Measurements from ENCODE around the gene RND2.
"Not testable (repeated sequence)": the region's sequence is repeated elsewhere in the genome, so short reads cannot be mapped to it uniquely, and the experiment has no call there.

The RND2 gene

DNA sequence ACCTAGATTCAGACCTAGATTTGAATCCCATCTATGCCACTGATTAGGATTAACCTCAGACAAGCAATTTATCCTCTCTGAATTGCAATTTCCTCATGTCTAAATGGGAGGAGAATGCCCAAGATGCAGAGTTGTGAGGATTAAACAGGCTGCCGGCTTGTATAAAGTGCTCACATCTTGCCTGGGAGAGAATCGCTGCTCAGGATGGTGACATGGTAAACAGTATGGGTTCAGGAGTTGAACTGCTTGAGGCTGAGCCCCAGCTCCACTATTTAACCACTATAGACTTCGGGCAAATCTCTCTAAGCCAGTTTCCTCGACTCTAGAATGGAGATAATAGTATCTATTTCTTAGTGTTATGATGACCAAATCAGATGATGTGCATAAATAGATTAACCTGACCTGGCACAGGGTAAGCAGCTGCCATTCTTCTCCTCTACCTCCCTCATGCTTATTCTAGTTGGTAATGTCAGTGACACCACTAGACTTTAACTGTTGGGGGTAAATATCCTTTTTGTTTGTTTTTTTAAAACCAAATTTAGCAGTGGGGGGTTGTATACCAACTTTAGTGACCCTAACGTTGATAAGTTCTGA lies 27.5 kb upstream of the RND2 start:
- peak overlapping the region; percentile 32 for H3K4me3 ChIP-seq (ENCODE audit: low read depth, low read length)
- ChIA-PET CTCF (interaction anchor here (0.7 to 3.0 kb wide), 27 partner anchors 9 to 419 kb away, joined by 3 to 35 read pairs (median 4); partner anchors contain the start of genes AOC2, BECN1, IFI35 and PTGES3L), POLR2A (interaction anchor here (0.7 to 1.8 kb wide), 15 partner anchors 10 to 318 kb away, joined by 3 to 22 read pairs (median 5); partner anchors contain the start of genes AARSD1, BRCA1, IFI35 and PTGES3L)
- no peak for DNase-seq (ENCODE audit: low read depth, low spot score)
- TF ChIP-seq, protein P1, sequence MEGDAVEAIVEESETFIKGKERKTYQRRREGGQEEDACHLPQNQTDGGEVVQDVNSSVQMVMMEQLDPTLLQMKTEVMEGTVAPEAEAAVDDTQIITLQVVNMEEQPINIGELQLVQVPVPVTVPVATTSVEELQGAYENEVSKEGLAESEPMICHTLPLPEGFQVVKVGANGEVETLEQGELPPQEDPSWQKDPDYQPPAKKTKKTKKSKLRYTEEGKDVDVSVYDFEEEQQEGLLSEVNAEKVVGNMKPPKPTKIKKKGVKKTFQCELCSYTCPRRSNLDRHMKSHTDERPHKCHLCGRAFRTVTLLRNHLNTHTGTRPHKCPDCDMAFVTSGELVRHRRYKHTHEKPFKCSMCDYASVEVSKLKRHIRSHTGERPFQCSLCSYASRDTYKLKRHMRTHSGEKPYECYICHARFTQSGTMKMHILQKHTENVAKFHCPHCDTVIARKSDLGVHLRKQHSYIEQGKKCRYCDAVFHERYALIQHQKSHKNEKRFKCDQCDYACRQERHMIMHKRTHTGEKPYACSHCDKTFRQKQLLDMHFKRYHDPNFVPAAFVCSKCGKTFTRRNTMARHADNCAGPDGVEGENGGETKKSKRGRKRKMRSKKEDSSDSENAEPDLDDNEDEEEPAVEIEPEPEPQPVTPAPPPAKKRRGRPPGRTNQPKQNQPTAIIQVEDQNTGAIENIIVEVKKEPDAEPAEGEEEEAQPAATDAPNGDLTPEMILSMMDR (IDR thresholded peaks at IDR 0.05; ENCODE audit: insufficient read depth, low read length, missing control alignments) = no peak

DNA sequence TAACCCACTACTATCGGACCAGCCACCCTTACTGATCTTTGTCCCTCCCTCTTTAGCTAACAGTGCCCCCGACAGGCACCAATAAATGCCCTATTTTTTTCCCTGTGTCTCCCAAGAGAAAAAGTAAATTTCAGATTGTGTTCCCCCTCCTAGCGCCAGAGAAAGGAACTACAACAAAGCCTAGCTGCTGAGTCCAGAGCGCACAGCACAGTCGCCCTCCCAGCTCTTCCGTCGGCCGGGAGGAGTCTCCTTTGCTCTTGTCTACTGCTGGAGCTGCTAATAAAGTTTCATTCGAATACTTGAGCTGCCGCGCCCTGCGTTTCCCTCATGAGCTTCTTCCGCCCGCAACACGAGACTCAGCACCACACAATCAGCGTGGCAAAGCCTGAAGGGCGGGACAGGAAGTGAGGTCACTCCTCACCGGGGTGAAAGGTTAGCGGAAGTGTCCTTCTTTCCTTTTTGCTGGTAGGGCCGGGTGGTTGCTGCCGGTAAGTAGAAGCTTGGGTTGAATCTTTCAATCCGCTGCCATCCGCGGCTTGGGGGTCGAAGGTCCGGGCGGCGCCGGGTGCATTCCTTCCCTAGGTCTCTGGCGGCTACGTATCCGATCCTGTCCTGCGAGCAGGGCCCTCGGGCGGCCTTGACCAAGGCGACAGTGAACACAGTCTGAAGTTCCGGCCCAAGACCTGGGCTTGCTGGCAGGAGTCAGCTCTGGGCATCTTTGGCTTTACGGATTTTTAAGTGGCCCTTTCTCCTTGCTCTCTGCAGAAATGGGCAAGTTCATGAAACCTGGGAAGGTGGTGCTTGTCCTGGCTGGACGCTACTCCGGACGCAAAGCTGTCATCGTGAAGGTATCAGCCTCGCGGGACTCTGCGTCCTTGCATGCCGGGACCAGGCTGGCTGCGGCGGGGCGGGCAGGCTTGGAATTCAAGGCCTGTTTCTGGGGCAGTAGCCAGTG lies 26.8 kb upstream of the RND2 start, which contains the start of gene RPL27:
TSS of gene RPL27 (plus strand) at position 436 of the 955 bp plus-strand sequence. CDS start at position 768, 332 bp downstream.
- peak within 1 kb of the TSS; percentile 93 for H3K4me3 ChIP-seq (ENCODE audit: low read depth, low read length)
- ChIA-PET POLR2A (interaction anchor here (0.8 to 1.8 kb wide), 17 partner anchors 9 to 317 kb away, joined by 3 to 22 read pairs (median 4); partner anchors contain the start of genes AARSD1, BRCA1, IFI35 and PTGES3L), CTCF (interaction anchor here (0.7 to 3.0 kb wide), 29 partner anchors 8 to 420 kb away, joined by 3 to 35 read pairs (median 4); partner anchors contain the start of genes AOC2, BECN1, IFI35 and PTGES3L)
- TF ChIP-seq, protein P1 (IDR thresholded peaks at IDR 0.05; ENCODE audit: insufficient read depth, low read length, missing control alignments) = peak; percentile 65
- DNase-seq (ENCODE audit: low read depth, low spot score) = peak; percentile 100

DNA sequence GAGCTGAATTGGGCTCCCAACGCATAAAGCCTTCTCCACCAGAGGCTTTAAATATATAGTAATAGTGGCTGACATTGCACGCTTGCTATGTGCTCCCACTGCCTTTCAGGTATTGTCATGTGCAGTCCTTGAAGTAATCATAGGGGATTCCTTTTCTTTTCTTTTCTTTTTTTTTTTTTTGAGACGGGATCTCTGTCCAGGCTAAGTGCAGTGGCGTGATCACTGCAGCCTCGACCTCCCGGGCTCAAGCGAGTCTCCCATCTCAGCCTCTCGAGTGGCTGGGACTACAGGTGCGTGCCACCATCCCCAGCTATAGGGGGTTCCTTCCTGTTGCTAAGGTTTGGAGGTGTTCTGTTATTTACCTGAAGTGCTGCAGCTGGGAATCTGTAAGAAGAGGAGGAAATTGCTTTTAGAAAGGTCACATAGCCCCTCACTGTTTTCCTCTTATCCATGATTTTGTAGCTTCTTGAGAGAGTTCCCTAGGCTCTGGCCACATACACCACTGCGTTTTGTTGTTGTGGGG lies 26.0 kb upstream of the RND2 start:
- DNase-seq (ENCODE audit: low read depth, low spot score) = no peak
- POLR2A ChIA-PET = interaction anchor here (0.9 to 1.8 kb wide), 7 partner anchors 8 to 213 kb away, joined by 3 to 22 read pairs (median 6); partner anchors contain the start of genes AARSD1, IFI35, TMEM106A and VAT1
- peak overlapping the region; percentile 93 for H3K4me3 ChIP-seq (ENCODE audit: low read depth, low read length)
- TF ChIP-seq, protein P1 (IDR thresholded peaks at IDR 0.05; ENCODE audit: insufficient read depth, low read length, missing control alignments) = no peak
- CTCF ChIA-PET = interaction anchor here (0.9 to 3.0 kb wide), 12 partner anchors 8 to 421 kb away, joined by 3 to 35 read pairs (median 6); partner anchors contain the start of genes IFI35, PTGES3L and VAT1

DNA sequence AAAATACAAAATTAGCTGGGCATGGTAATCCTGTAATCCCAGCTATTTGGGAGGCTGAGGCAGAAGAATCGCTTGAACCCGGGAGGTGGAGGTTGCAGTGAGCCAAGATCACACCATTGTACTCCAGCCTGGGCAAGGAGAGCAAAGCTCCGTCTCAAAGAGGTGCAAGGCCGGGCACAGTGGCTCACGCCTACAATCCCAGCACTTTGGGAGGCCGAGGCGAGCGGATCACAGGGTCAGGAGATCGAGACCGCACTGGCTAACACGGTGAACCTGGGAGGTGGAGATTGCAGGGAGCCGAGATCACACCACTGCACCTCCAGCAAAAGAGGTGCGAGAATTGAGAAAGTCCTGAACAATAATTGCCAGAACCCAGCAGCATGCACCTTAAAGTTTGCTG lies 24.1 kb upstream of the RND2 start:
- H3K4me3 ChIP-seq (ENCODE audit: low read depth, low read length); DNase-seq (ENCODE audit: low read depth, low spot score); POLR2A ChIA-PET: not testable (repeated sequence)
- CTCF ChIA-PET = interaction anchor here (0.8 kb wide), 1 partner anchor 309 kb away, joined by 4 read pairs; no protein-coding TSS in a partner anchor

DNA sequence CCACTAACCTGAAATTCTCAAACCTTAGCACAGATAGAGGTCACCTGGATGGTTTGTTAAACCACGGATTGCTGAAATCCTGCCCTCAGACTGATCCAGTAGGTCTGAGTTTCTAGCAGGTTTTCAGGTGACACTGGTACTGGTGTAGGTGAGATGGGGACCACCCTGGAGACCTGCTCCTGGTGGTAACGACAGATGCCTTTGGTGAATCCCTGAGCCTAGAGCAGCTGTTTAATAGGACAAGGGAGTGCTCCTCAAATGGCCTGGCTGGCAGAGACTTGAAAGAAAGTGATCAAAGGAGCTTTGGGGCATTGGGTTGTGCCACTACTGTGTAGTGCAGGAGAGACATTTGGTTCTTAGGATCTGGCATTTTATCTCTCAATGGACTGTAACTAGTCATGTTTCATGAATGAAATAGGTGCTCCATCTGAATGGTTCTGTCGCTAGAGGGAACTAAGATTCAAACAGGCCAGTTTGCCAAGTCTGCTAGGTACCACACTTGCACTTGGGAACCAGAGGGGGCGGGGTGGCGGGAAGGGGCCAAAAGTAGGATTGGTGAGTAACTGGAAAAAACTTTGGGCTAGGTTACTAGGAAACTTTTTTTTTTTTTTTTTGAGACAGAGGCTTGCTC lies 21.4 kb upstream of the RND2 start:
- no peak for DNase-seq (ENCODE audit: low read depth, low spot score)
- no peak overlapping the region for H3K4me3 ChIP-seq (ENCODE audit: low read depth, low read length)
- ChIA-PET POLR2A (no interaction called here), CTCF (interaction anchor here (1.0 kb wide), 1 partner anchor 20 kb away, joined by 4 read pairs; no protein-coding TSS in a partner anchor)
- TF ChIP-seq, protein P1 (IDR thresholded peaks at IDR 0.05; ENCODE audit: insufficient read depth, low read length, missing control alignments) = no peak

All from AG04449 (cell line).